ENCODE data around the gene SYCE3.
"Not testable (repeated sequence)": the region's sequence is repeated elsewhere in the genome, so short reads cannot be mapped to it uniquely, and the experiment has no call there.

SYCE3 gene

DNA sequence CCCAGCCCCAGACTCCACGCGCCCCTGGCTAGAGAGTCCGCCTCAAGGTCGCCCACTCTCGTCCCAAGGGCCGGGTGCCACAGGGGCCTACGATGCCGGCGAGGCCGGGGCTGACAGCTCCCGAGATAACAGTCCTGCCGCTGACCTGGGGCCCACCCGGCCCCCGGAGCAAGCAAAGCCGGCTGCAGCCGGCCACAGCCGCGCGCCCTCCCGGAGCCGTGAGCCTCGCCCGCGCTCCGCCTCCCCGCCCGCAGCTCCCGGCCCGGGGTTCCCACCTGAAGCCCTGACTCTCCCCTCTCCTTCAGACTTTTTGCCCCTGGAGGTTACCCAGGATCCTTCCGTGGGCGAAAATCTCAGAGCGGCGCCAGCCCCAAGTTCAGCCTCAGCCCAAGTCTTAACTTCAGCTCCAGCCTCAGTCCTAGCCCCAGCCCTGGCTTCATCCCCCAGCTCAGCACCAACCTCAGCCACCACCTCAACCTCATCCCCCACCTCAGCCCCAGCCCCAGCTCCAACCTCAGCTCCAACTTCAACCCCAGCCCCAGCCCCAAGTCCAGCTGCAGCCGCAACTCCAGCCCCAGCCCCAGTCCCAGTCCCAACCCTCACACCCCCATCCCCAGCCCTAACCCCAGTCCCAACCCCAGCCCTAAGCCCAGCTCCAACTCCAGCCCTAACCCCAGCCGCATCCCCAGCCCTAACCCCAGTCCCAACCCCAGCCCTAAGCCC lies 15.3 kb downstream of the SYCE3 start:
- no peak for DNase-seq

DNA sequence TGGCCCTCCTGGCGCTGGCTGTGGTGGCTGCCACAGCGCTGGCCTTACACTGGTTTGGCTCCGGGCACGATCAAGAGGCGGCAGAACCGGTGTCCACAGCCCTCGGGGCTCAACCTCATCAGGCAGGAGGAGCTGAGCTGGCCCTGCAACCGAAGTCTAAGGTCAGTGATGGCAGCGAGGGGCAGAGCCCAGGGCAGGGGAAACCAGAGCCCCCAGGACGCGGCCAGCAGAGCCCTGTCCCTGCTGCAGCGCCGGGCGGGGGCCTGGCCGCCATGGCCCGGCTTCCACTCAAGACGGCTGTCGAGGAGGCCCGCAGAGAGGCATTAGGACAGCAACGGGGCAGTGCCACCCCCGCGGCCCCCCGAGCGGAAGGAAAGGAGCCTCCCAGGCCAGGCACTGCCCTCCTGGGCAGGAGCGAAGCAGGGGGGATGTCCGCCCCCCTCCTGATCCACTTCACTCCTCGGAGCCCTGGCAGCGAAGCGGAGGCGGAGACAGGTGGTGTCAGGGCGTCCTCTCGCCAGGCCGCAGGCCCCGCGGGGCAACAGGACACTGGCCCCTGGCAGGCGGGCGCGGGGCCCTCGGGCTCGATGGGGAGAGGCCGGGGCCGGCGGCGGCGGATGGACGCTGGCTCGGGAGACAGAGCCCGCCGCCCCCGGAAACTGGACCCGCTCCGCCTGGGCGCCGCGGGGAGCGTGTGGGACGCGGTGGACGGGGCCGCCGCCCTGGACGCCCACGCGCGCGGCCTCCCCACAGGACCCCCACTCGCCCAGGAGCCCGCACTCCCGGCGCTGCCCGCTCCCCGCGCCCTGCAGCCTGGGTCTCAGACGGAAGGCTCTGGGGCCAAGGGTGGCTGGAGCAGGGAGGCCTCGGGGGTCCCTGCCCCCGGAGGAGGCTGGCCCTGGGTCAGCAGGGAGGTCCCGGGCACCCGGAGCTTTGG lies 16.1 kb downstream of the SYCE3 start:
- no peak for DNase-seq

DNA sequence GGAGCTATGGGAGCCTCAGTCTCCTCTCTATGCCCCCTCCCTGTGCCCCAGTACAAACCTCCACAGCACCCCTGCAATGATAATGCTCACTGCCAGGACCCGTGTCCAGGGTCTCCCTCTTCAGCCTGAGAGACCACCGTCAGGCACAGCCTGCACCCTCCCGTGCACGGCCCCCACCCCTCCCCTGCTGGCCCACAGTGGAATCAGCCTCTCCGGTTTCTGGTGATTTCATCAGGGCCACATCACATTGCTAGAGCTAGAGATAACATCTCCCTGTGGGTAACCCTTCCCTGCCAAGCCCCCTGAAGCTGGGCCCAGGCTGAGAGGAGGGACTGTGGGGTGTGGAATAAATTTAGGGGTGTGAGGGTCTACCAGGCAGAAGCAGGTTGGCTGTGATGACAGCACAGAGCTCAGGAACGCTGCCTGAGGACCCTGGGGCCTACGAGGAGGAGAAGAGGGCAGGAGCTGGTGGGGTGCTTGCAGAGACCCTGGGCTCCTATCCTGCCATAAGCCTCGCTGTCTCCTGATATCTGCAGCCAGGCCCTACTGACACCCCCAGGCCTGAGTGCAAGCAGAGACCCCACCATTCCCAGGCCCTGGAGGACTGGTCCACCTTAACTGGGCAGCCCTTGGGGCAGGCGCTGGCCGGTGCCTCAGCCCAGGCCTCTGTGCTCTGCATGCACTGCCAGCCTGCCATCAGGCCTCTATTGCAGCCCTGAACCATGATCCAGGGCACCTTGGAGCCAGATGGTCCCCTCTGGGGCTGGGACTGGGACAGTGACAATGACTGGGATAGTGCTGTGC lies 17.0 kb downstream of the SYCE3 start, which contains the start of gene KLHDC7B:
TSS of gene KLHDC7B (plus strand) at position 378 of the 804 bp plus-strand sequence. CDS start at position 723, 345 bp downstream.
- DNase-seq, result peak; percentile 74

DNA sequence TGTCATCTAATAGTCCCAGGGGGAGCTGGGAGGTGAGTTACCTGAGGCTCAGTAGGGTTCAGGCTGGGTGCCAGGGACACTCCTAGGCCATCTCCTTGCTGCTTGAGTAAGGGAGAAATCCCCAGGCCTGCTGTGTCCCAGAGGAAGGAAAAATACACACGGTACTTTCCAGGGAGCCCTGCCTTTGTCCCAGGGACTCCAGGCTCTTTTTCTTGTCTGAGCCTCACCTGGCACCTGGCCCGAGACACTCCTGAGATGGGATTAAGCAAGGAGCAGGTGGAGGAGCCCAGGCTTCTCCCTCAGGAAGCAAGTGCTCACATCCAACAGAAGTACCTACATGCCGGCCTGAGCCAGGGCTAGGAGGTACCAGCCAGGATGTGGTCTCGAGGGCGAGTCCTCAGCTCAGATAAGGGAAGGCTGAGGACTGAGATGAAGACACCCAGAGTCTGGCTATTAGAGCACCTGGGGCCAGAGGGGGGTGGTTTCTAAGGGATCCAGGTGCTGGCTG lies 17.9 kb downstream of the SYCE3 start:
- peak; percentile 68 for DNase-seq

DNA sequence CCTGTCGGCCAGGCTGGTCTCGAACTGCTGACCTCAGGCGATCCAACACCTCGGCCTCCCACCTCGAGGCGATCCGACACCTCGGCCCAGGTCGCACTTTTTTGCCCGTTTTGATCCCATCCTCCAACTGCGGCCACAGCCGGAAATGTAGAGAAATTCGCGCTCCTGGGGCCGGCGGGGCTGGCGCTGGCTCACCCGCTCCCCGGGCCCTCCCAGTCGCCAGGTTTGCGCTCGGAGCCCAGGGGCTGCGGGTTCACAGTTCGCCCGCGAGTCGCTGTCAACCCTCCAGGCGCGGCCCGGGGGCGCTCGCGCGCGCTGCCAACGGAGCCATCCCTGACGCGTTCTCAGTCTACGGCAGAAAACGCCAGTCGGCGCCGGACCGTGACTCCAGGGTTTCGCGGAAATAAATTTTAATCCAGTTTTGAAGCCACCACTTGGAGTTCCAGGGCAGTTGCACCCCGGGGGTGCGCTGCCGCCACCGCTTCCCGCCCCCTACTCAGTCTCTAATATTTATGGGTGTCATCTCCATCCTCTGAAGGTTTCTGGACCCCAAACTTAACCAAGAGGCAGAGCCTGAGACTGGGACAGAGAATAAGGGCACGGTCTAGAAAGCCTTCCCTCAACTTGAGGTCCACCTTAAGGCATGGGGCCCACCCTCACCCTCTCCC lies 18.5 kb downstream of the SYCE3 start:
- DNase-seq, result peak; percentile 89

DNA sequence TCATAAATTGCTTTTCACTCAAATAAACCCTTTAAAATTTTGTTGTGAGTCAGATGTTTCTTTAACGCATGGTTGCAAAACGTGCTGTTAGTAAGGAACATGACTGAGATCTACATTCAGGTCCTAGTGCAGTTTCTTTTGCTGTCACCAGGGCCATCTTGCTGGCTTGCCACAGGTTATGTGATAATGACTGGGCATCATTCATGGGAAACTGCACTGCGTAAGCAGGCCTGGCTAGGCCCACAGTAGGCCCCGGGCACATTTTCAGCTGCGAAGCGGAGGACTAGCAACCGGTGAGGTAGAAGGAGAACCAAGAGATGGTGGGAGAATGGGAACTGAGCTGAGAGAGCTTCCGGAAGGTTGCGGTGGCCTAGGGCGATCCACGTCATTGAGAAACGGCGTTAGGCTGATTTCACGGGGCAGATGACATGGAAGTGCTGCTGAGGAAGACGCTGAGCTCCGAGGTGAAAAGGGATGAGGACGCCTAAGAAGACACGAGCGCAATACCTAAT lies 20.2 kb downstream of the SYCE3 start:
- peak; percentile 51 for DNase-seq

DNA sequence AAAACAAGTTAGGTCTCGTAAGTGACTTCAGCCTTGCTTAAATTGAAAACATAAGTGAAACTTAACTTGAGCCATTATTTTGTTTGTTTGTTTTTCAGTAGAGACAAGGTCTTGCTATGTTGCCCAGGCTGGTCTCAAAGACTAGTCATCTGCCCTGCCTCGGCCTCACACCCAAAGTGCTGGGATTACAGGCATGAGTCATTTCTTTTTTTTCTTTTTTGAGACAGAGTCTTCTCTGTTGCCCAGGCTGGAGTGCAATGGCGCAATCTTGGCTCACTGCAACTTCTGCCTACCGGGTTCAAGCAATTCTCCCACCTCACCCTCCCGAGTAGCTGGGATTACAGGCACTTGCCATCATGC lies 21.1 kb downstream of the SYCE3 start:
- DNase-seq, result peak; percentile 53

DNA sequence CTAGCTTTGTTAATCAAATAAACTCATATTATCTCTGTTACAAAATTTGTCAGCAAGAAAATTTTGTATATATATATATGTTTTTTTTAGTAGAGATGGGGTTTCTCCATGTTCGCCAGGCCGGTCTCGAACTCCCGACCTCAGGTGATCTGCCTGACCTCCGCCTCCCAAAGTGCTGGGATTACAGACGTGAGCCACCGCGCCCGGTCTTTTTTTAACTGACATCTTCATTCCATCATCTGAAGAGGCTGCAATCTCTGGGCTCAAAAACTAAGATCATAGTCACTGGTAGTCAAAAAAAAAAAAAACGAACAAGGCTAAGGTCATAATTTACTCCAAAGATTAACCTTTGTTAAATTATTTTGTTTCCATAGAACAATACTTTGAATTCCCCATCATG lies 22.3 kb downstream of the SYCE3 start:
- DNase-seq, result no peak

DNA sequence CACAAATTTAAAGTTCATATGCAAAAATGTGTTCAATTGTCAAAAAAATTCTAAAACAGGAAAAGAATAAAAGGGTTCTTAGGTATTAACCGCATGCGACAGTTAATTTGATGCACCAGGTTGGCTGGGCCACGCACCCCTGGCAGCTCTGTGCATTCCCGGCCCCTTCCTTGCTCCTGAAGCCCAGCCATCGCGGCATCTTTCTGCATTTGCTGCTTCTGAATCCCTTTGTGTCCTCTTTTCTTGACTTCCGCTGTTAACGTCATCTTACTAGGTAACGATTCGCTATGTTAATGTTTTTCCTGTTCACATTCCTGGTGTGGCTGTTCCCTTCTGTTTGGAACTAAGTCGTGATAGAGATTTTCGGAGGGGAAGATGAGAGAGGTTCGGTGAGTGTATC lies 25.0 kb downstream of the SYCE3 start:
- DNase-seq, result no peak

DNA sequence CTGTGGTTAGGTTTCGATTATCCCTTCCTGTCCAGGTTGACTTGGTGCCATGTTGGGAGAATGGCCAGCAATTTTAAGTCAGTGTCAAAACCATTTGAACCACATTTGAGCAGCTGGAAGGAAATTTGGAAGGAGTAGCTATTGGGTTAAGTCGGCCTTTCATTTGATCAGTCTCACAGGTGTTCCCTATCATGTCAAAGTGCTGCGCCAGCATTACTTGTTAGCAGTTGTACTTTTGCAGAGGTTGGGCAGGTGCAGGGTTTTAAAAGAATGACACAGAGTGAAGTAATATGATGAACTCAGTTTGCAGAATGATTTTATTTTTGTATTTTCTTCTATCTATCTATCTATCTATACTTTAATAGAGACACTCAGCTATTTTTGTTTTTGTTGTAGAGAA lies 26.5 kb downstream of the SYCE3 start:
- no peak for DNase-seq

DNA sequence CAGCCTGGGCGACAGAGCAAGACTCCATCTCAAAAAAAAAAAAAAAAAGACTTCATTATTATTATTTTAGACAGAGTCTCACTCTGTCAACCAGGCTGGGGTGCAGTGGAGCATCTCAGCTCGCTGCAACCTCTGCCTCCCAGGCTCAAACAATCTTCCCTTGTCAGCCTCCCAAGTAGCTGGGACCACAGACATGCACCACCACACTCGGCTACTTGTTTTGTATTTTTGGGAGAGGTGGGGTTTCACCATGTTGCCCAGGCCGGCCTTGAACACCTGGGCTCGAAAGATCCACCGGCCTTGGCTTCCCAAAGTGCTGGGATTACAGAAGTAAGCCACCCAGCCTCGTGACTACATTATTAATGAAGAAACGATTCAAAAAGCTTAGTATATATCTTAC lies 27.6 kb downstream of the SYCE3 start:
- DNase-seq, result no peak

DNA sequence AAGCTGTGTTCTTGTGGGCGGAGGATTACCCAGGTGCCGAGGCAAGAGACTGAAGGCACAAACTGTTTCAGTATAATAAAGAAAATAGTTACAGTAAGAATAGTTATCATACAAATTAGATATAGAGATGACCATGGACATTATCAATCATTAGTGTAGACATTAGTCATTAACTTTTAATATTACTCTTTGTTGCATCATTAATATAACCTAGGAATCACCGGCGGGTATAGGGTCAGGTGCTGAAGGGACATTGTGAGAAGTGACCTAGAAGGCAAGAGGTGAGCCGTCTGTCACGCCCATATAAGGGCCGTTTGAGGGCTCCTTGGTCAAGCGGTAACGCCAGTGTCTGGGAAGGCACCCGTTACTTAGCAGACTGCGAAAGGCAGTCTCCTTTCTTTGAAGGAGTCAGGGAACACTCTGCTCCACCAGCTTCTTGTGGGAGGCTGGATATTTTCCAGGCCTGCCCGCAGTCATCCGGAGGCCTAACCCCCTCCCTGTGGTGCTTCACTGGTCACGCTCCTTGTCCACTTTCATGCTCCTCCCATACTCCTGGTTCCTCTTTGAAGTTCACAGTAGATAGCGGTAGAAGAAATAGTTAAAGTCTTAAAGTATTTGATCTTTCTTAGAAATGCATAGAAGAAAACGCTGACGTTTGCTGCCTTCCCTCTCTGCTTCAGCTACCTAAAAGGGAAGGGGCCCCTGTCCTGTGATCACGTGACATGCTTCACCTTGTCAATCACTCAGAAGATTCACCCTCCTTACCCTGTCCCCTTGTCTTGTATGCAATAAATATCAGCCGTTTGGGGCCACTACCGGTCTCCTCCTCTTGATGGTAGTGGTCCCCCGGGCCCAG lies 28.6 kb downstream of the SYCE3 start:
- DNase-seq, result not testable (repeated sequence)

DNA sequence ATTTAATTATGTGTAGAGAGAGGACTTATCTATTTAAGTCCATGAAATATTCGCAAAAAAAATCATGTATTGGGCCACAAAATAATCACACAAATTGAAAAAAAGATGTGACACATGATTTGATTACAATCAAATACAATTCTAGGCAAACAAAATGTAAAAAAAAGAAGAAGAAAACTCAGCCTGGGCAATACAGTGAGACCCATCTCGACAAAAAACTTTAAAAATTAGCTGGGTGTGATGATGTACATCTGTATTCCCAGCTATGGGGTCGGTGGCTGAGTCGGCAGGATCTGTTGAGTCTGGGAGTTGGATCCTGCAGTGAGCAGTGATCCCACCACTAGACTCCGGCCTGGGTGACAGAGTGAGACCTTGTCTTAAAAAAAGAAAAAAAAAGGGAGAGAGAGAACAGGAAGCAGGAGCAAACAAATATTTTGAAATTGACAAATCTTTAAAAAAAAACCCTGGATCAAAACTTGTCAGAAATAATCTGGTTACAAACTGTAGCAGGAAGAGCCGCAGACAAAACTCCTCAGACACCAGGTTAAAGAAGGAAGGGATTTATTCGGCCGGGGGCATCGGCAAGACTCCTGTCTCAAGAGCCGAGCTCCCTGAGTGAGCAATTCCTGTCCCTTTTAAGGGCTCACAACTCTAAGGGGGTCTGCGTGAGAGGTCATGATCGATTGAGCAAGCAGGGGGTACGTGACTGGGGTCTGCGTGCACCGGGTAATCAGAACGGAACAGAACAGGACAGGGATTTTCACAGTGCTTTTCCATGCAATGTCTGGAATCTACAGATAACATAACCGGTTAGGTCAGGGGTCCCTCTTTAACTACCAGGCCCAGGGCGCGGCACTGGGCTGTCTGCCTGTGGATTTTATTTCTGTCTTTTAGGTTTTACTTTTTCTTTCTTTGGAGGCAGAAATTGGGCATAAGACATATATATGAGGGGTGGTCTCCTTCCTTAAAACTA lies 29.6 kb downstream of the SYCE3 start:
- no peak for DNase-seq

DNA sequence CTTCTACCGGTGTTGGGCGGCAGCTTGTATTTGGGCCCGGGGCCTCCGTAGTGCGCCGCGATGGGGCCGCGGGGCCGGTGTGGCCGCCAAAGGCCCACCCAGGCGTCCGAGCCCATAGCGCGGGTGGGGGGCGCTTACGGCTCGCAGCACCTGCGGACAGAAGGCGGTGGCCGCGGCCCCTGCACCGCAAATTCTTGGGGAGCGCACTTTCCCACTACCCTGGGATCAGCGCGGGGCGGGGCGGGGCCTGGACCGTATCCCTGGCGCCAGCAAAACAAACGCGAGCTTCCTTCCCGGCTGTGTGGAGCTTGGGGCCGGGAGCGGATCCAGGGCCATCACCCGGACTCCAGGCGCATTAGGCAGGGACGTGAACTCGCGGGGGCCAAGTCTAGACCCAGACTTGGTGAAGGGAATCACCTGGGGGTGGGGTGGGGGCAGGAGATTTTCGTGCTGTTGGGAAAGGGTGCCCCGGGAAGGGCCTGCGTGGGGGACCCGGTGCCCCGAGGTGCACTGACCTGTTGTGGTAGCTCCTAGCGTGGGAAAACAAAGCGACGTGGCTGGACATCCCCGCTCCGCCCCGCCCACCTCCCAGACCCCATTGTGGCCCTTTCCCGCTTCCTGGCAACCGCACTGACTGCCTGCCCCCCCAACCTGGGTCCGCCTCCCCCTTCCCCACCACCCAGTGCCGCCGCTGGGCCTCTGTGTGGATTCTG lies 30.6 kb downstream of the SYCE3 start:
- no peak for DNase-seq

DNA sequence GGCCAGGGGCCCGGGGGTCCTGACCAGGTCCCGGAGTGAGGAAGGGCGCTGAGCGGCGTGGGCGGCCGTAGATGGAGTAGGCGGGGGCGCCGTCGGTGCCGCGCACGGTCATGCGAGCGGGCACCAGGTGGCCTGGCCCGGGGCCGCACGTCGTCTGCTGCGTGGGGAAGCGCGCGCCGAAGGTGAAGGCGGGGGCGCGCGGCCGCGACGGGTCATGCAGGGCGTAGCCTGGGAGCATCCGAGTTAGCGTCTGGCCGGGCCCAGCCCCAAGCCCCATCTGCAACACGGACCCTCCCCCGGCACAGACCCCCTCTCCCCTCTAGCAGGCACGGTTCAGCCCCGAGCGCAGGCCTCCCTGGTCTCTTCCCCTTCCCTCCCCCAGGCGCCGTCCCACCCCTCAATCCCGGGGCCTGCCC lies 31.2 kb downstream of the SYCE3 start:
- peak; percentile 70 for DNase-seq

DNA sequence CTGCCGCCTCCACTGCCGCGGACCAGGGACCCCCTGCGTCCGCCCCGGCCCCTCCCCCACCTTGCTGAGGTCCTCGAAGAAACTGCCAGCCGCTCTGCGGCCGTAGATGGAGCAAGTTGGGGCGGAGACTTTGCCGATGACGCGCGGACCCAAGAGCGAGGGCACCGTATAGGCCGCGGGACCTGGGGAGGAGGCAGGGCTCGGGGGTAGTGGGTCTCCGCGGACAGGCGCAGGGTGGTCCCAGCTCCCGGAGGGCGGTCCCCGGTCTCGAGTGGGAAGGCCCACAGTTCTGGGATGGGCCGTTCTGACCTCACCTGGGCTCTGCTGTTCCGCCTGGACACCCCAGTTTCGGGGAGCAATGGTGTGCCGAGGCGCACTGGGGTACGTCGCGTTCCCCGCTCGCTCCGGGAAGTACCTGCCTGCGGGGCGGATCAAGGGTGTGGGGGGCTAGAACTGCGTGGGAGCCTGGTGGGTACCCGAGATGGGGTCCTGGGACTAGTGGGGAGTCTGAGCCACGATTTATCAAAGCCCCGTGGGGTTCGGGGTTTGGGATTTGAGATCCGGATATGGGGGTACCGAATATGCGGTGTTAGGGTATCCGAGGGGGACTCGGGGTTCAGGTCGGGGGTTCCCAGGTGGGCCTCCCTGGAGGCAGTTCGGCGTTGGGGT lies 31.7 kb downstream of the SYCE3 start:
- peak; percentile 95 for DNase-seq

DNA sequence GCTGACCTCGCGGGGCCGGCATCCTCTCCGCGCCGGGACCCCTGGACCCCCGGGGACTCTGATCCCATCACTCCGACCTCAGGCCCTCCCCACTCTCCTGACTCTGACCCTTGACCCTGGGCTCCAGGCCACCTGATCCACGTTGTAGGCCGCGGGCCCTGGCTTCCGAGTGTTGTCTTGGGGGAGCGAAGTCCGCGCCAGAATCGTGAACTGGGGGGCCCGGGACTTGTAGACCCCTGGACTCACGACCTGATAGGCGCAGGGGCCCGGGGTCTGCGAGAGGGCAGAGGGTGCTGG lies 32.2 kb downstream of the SYCE3 start:
- no peak for DNase-seq

DNA sequence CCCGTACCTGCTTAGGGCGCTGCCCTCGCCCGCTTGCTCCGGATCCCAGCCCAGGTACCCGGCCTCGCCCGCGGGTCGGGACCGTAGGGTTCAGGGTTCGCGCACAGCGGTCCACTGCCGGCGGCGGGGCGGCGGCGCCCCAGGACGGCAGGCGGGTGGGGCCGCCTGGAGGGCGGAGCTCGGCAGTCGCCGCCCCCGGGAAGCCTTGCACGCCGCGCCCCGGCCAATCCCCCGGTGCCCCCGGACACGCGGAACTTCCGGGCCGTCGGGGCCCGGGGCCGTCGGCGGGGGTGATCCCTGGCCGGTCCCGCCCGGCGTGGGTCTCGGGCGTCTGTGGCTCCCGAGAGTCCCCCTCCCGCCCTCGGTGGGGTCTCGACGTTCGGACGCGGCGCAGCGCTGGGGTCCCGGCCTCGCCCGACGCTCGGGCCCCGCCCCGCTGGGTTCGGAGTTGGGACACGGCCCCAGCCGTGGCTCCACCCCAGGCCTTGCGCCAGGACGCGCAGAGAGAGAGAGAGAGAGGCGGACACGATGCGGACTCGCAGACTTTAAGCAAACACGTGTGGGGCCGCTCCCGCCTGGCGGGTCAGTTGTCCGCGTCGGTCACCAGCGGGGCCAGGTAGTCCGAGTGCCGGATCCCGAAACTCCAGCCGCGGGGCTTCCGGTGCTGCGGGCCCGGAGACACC lies 32.7 kb downstream of the SYCE3 start, which contains the start of gene TYMP:
TSS of gene TYMP (minus strand) at position 116 of the 683 bp plus-strand sequence. CDS start 303 bp downstream, outside the sequence.
- peak; percentile 88 for DNase-seq

Data from hematopoietic multipotent progenitor cell treated with erythropoietin and hydrocortisone succinate and interleukin-3 and kit ligand, for 4 days (in vitro differentiated cells).